OCI-LY3 (cell line): ENCODE results near the gene TRANK1.

ENCODE experiments used
- H2AFZ ChIP-seq: fragments of 200-600, 300-600 bp; shearing (Covaris generic); 2 replicates; pipeline ENCODE4 v1.6.0; 2014; ENCODE audit warnings: antibody characterized with exemption, low read depth, low read length
- H3K27ac ChIP-seq: fragments of 200-600, 300-600 bp; sonication (generic); 2 replicates; pipeline ENCODE4 v1.5.1; 2014; ENCODE audit warnings: mild to moderate bottlenecking, low read length, moderate library complexity, mixed read lengths
- H3K27me3 ChIP-seq: fragments of 200-600, 300-600 bp; sonication (generic); 2 replicates; pipeline ENCODE4 v1.6.1; 2014; ENCODE audit warnings: low read depth, low read length, mixed read lengths
- H3K36me3 ChIP-seq: fragments of 200-600, 300-600 bp; sonication (generic); replicated peaks from 2 replicates; pipeline ENCODE3; 2014; ENCODE audit warnings: low read depth, low read length, mixed read lengths
- H3K4me1 ChIP-seq: fragments of 300-600, 200-600 bp; sonication (generic); 2 replicates; pipeline ENCODE4 v1.6.1; 2014; ENCODE audit warnings: low read length, mixed read lengths
- H3K4me2 ChIP-seq: fragments of 200-600, 300-600 bp; sonication (generic); 2 replicates; pipeline ENCODE4 v1.6.1; 2014; ENCODE audit warnings: low read length, mixed read lengths
- H3K4me3 ChIP-seq: fragments of 300-600, 200-600 bp; sonication (generic); 2 replicates; pipeline ENCODE4 v1.5.1; 2014; ENCODE audit warnings: antibody characterized with exemption, mild to moderate bottlenecking, low read length, moderate library complexity
- H3K79me2 ChIP-seq: fragments of 300-600, 200-600 bp; shearing (Covaris generic); 2 replicates; pipeline ENCODE4 v1.6.1; 2014; ENCODE audit warnings: mild to moderate bottlenecking, low read length, mixed read lengths
- H3K9ac ChIP-seq: fragments of 300-600, 200-600 bp; shearing (Covaris generic); 2 replicates; pipeline ENCODE4 v1.6.0; 2014; ENCODE audit warnings: mild to moderate bottlenecking, low read length, moderate library complexity
- H3K9me3 ChIP-seq: fragments of 200-600, 300-600 bp; shearing (Covaris generic); 2 replicates; pipeline ENCODE4 v1.6.1; 2014; ENCODE audit warnings: low read length, mixed read lengths; ENCODE audit not compliant: insufficient read depth
- H4K20me1 ChIP-seq: fragments of 200-600, 300-600 bp; sonication (generic); 2 replicates; pipeline ENCODE4 v1.6.1; 2016; ENCODE audit warnings: low read length, mixed read lengths; ENCODE audit not compliant: insufficient read depth
- EZH2phosphoT487 ChIP-seq: fragments of 200-600 bp; shearing (Covaris generic); IDR thresholded peaks from 2 replicates; pipeline ENCODE4 v1.6.1; 2018; ENCODE audit warnings: antibody characterized with exemption, mixed run types, low read depth
- TF ChIP-seq, protein P1 (sequence below): fragments of 200-600, 300-600 bp; sonication (generic); IDR thresholded peaks from 2 replicates; pipeline ENCODE4 v1.5.1; 2014; ENCODE audit warnings: antibody characterized with exemption, low read length, low read depth

TRANK1 gene

DNA sequence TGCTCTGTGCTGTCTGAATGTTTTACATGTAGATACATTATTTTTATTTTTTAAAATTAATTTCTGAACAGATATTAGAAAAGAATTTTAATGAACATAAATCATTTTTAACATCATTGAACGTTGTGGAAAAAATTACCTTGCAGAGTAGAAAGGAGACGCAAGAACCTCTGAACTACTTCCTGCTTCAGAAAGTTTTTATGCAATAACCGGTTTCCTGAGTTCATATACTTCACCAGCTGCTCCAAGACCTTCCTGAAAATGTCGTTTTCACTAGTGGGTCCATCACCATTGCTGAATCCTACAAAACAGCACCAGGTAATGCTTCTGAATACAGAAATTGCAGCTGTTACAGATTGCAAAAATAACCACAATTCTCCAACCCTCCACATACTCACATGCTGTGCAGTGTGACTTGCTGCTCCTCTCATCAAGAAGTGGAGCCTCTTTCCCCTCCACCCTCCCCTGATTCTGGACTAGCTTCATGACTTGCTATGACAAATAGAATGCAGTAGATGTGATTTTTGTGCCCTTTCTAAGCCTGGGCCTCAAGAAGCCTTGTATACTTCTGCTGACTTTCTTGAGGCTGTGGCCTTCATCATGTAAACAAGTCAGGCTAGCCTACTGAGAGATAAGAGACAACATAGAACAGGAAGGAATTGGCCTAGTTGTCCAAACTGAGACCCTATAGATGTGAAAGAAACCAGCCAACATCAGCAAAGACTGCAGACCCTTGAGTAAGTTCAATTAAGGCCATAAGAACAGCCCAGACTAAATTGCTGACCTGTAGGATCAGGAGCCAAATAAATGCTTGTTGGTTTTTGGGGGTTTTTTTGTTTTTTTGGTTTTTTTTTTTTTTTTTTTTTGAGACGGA, 80.4 kb downstream of the TRANK1 start:
- no peak overlapping the region for H3K27ac ChIP-seq
- no peaks in the 10 kb centered on the region for H3K9me3 ChIP-seq
- H3K36me3 ChIP-seq, result peaks cover 37% of the 10 kb centered on the region

DNA sequence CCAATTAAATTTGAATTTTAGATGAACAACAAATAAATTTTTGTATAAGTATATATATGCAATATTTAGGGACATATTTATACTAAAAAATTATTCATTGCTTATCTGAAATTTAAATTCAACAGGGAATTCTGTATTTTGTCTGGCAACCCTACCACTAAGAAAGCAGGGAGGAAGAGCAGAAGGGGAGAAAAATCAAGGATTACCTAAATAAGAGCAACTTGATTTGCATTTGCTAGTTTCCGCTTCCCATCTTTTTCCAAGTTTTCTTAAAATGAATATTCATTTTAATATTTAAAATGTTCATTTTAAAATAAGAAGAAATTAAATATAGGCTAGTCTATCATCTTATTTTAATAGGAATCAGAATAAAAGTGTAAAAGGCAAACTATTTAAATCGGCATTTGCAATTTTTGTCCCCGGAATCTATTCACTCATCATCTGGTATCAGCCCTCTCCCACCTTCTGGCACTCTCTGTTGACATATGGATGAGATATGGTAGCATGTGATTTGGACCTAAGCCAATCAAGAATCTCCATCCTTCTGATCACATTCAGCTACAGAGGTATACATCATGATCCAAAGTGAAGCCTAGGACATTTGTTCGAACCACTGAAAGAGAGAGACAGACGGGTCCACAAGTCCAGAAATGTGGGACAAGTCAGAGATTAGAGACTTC, 82.6 kb downstream of the TRANK1 start:
- Histone ChIP-seq H3K9me3 (no peaks in the 10 kb centered on the region), H2AFZ (no peak overlapping the region), H3K79me2 (no peaks in the 10 kb centered on the region), H3K27ac (no peak overlapping the region), H3K36me3 (peaks cover 58% of the 10 kb centered on the region), H3K4me3 (no peak overlapping the region), H3K9ac (no peak overlapping the region), H3K4me2 (no peak overlapping the region), H3K27me3 (no peaks in the 10 kb centered on the region), H4K20me1 (no peaks in the 10 kb centered on the region), H3K4me1 (no peaks in the 10 kb centered on the region)
- TF ChIP-seq, protein P1, sequence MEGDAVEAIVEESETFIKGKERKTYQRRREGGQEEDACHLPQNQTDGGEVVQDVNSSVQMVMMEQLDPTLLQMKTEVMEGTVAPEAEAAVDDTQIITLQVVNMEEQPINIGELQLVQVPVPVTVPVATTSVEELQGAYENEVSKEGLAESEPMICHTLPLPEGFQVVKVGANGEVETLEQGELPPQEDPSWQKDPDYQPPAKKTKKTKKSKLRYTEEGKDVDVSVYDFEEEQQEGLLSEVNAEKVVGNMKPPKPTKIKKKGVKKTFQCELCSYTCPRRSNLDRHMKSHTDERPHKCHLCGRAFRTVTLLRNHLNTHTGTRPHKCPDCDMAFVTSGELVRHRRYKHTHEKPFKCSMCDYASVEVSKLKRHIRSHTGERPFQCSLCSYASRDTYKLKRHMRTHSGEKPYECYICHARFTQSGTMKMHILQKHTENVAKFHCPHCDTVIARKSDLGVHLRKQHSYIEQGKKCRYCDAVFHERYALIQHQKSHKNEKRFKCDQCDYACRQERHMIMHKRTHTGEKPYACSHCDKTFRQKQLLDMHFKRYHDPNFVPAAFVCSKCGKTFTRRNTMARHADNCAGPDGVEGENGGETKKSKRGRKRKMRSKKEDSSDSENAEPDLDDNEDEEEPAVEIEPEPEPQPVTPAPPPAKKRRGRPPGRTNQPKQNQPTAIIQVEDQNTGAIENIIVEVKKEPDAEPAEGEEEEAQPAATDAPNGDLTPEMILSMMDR, result no peak
- TF ChIP-seq EZH2phosphoT487, result no peak

More for the DNA sequence above, 80.4 kb downstream of the TRANK1 start:
- TF ChIP-seq EZH2phosphoT487, result no peak
- TF ChIP-seq, protein P1, result no peak
- peaks cover 2% of the 10 kb centered on the region; the same call in 1 of the 2 replicates for H3K4me1 ChIP-seq
- no peak overlapping the region for H3K4me2 ChIP-seq
- no peak overlapping the region for H3K4me3 ChIP-seq
- H3K9ac ChIP-seq, result no peak overlapping the region
- H4K20me1 ChIP-seq, result no peaks in the 10 kb centered on the region
- H3K79me2 ChIP-seq, result no peaks in the 10 kb centered on the region
- no peaks in the 10 kb centered on the region for H3K27me3 ChIP-seq
- H2AFZ ChIP-seq, result no peak overlapping the region

DNA sequence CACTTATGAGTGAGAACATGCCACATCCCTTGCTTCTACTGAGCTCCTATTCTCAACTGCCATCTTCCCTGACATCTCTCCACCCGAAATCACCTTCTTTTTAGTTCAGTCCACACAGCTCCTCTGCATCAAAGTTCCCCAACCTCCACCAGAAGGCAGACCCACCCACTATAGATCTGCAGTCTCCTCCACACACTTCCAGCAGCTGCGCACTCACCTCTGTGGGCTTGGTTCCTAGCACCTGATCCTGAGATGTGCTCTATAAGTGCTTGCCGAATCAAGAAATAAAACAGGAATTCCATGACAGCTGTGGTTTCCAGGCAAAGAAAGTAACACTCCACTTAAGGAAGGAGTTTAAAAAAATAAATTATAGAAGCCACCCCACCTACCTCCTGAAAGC, 85.4 kb downstream of the TRANK1 start:
- no peak overlapping the region for H3K9ac ChIP-seq
- H3K27me3 ChIP-seq, result no peaks in the 10 kb centered on the region
- H3K36me3 ChIP-seq, result peaks cover 82% of the 10 kb centered on the region

More for the DNA sequence above, 85.4 kb downstream of the TRANK1 start:
- H3K9me3 ChIP-seq, result no peaks in the 10 kb centered on the region
- no peaks in the 10 kb centered on the region for H3K79me2 ChIP-seq
- H2AFZ ChIP-seq, result no peak overlapping the region
- H3K4me3 ChIP-seq, result no peak overlapping the region
- H3K4me2 ChIP-seq, result no peak overlapping the region
- H4K20me1 ChIP-seq, result 0 out of 2 replicates have a peak, but pooled peaks cover 4% of the 10 kb centered on the region
- H3K27ac ChIP-seq, result no peak overlapping the region
- no peaks in the 10 kb centered on the region for H3K4me1 ChIP-seq
- TF ChIP-seq, protein P1, result no peak
- no peak for TF ChIP-seq EZH2phosphoT487
